ENCODE results near the gene SLC25A24.

GRCh38 chr1:108188801-108189200 lies 11.3 kb downstream of the SLC25A24 start:
- TF ChIP-seq CTCF (IDR thresholded peaks at IDR 0.05; ENCODE audit: low read depth, low read length, missing input control) (no peak), ZBTB33 (IDR thresholded peaks at IDR 0.05) (no peak), JUND (IDR thresholded peaks at IDR 0.05) (no peak), RXRA (IDR thresholded peaks at IDR 0.05) (no peak), REST (IDR thresholded peaks at IDR 0.05) (no peak), RAD21 (IDR thresholded peaks at IDR 0.05) (no peak), MAX (IDR thresholded peaks at IDR 0.05) (no peak), NR2F2 (IDR thresholded peaks at IDR 0.05) (no peak)

All from liver (tissue), 3 donors.